OCI-LY3 (cell line): ENCODE results near the gene CROCC2.

Experiments
- H2AFZ ChIP-seq: fragments of 200-600, 300-600 bp; shearing (Covaris generic); 2 replicates; pipeline ENCODE4 v1.6.0; 2014; ENCODE audit warnings: antibody characterized with exemption, low read depth, low read length
- H3K27ac ChIP-seq: fragments of 200-600, 300-600 bp; sonication (generic); 2 replicates; pipeline ENCODE4 v1.5.1; 2014; ENCODE audit warnings: mild to moderate bottlenecking, low read length, moderate library complexity, mixed read lengths
- H3K27me3 ChIP-seq: fragments of 200-600, 300-600 bp; sonication (generic); 2 replicates; pipeline ENCODE4 v1.6.1; 2014; ENCODE audit warnings: low read depth, low read length, mixed read lengths
- H3K36me3 ChIP-seq: fragments of 200-600, 300-600 bp; sonication (generic); replicated peaks from 2 replicates; pipeline ENCODE3; 2014; ENCODE audit warnings: low read depth, low read length, mixed read lengths
- H3K4me1 ChIP-seq: fragments of 300-600, 200-600 bp; sonication (generic); 2 replicates; pipeline ENCODE4 v1.6.1; 2014; ENCODE audit warnings: low read length, mixed read lengths
- H3K4me2 ChIP-seq: fragments of 200-600, 300-600 bp; sonication (generic); 2 replicates; pipeline ENCODE4 v1.6.1; 2014; ENCODE audit warnings: low read length, mixed read lengths
- H3K4me3 ChIP-seq: fragments of 300-600, 200-600 bp; sonication (generic); 2 replicates; pipeline ENCODE4 v1.5.1; 2014; ENCODE audit warnings: antibody characterized with exemption, mild to moderate bottlenecking, low read length, moderate library complexity
- H3K79me2 ChIP-seq: fragments of 300-600, 200-600 bp; shearing (Covaris generic); 2 replicates; pipeline ENCODE4 v1.6.1; 2014; ENCODE audit warnings: mild to moderate bottlenecking, low read length, mixed read lengths
- H3K9ac ChIP-seq: fragments of 300-600, 200-600 bp; shearing (Covaris generic); 2 replicates; pipeline ENCODE4 v1.6.0; 2014; ENCODE audit warnings: mild to moderate bottlenecking, low read length, moderate library complexity
- H3K9me3 ChIP-seq: fragments of 200-600, 300-600 bp; shearing (Covaris generic); 2 replicates; pipeline ENCODE4 v1.6.1; 2014; ENCODE audit warnings: low read length, mixed read lengths; ENCODE audit not compliant: insufficient read depth
- H4K20me1 ChIP-seq: fragments of 200-600, 300-600 bp; sonication (generic); 2 replicates; pipeline ENCODE4 v1.6.1; 2016; ENCODE audit warnings: low read length, mixed read lengths; ENCODE audit not compliant: insufficient read depth
- EZH2phosphoT487 ChIP-seq: fragments of 200-600 bp; shearing (Covaris generic); IDR thresholded peaks from 2 replicates; pipeline ENCODE4 v1.6.1; 2018; ENCODE audit warnings: antibody characterized with exemption, mixed run types, low read depth
- TF ChIP-seq, protein P1 (sequence below): fragments of 200-600, 300-600 bp; sonication (generic); IDR thresholded peaks from 2 replicates; pipeline ENCODE4 v1.5.1; 2014; ENCODE audit warnings: antibody characterized with exemption, low read length, low read depth

Gene CROCC2

DNA sequence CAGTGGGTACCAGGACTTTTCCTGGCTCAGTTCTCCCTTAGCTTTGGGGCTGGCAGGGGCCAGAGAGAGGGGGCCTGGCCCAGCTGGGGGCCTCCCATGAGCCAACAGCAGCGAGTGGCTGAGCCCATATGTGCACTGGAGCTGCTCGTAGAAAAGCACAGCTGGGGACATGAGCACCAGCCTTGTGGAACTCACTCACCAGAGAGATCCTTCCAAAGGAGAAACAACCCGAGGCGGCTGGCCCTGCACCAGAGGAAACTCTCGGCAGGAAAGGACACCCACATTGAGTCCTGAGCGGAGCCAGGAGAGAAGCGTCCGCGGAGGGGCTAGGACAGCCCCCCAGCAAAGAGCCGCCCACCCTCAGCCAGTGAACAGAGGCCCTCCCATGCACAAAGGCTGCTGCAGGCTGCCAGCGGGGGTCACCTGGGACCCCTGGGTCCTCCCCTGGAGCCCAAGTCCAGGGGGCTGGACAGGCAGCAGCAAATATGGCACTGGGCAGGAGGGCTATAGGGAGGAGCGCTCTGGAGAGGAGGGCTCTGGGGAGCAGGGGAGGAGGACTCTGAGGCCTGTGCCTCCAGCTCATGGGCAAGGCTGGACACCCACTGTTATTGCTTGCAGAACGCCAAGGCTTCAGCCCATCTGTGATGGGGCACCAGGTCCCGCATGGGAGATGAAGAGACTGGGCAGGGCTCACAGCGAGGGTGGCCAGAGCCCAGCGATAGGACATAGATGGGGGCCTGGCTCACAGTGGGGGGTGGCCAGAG, 50.2 kb downstream of the CROCC2 start:
- Histone ChIP-seq H3K4me2 (no peak overlapping the region), H4K20me1 (no peaks in the 10 kb centered on the region), H3K36me3 (no peaks in the 10 kb centered on the region), H3K27ac (no peak overlapping the region), H3K9me3 (no peaks in the 10 kb centered on the region), H3K4me1 (no peaks in the 10 kb centered on the region), H3K9ac (no peak overlapping the region), H3K4me3 (no peak overlapping the region), H3K79me2 (no peaks in the 10 kb centered on the region), H2AFZ (no peak overlapping the region), H3K27me3 (peaks cover 4% of the 10 kb centered on the region; the same call in 1 of the 2 replicates)
- no peak for TF ChIP-seq EZH2phosphoT487
- TF ChIP-seq, protein P1, sequence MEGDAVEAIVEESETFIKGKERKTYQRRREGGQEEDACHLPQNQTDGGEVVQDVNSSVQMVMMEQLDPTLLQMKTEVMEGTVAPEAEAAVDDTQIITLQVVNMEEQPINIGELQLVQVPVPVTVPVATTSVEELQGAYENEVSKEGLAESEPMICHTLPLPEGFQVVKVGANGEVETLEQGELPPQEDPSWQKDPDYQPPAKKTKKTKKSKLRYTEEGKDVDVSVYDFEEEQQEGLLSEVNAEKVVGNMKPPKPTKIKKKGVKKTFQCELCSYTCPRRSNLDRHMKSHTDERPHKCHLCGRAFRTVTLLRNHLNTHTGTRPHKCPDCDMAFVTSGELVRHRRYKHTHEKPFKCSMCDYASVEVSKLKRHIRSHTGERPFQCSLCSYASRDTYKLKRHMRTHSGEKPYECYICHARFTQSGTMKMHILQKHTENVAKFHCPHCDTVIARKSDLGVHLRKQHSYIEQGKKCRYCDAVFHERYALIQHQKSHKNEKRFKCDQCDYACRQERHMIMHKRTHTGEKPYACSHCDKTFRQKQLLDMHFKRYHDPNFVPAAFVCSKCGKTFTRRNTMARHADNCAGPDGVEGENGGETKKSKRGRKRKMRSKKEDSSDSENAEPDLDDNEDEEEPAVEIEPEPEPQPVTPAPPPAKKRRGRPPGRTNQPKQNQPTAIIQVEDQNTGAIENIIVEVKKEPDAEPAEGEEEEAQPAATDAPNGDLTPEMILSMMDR = no peak

DNA sequence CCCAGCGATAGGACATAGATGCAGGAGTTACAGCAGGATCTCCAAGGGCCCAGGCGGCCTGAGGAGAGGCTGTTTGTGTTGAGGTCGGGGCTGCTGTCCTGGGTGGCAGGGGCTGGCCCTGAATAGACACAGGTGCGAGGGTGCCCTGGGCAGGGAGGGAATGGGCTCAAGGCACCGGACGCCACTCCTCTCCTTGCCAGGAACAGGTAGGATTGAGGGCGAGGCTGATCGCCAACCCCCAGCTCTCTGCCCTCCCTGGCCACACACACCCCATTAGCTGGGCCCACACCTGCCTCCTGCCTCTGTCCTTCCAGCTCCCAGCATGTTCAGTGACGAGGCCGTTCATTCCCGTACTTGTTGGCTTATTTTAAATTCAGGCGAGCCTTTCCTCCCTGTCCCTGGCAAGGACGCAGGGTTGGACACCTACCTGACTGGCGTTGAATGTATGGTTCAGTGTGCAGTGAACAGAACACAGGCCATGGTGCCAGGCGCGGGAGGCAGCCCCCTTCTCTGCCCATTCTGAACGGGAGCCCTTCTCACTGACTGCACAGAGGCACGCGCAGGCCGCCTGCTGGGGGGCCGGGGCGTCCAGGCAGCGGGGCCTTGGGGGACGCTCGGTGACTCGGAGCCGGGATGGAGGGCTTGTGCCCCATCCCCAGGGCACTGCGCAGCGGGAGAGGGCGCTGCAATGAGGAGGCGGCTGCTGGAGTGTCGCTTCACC, 51.0 kb downstream of the CROCC2 start:
- Histone ChIP-seq H4K20me1 (no peaks in the 10 kb centered on the region), H3K79me2 (no peaks in the 10 kb centered on the region), H2AFZ (no peak overlapping the region), H3K4me2 (no peak overlapping the region), H3K9me3 (no peaks in the 10 kb centered on the region), H3K36me3 (no peaks in the 10 kb centered on the region), H3K27me3 (no peaks in the 10 kb centered on the region), H3K4me1 (no peaks in the 10 kb centered on the region), H3K4me3 (no peak overlapping the region), H3K27ac (no peak overlapping the region), H3K9ac (no peak overlapping the region)
- TF ChIP-seq EZH2phosphoT487 = no peak
- TF ChIP-seq, protein P1 = no peak

DNA sequence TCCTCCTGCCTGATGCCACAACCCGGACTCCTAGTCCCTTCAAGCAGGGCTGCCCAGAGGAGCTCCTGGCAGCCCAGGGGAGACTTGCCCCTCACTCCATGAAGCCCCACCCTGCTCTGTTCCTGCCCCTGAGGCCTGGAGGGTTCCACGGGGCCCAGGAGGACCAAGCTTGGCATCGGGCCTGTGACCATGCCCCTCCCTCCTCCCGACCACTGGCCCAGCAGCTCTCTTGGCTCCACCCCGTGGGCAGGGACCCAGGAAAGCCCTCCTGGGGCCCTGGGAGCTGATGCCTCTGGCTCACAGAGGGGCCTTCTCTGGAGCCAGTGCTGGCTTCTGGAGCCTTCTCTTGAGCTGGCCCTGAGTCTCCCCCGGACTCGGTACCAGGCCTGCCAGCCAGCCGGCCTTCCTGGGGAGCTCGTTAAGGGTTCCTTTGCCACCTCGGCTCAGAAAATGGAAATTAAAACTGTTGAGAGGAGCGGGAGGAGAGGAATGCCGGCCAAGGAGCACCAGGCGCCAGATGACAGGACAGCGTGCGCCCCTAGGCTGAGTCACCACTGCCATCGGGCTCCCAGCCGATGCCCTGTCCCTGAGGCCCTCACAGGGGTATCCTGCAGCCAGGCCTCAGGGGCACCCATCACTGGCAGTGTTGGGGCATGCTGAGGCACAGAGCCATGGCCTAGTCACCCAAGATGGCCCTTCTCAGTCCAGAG, 51.7 kb downstream of the CROCC2 start:
- Histone ChIP-seq H3K4me1 (no peaks in the 10 kb centered on the region), H3K27ac (no peak overlapping the region), H3K9me3 (no peaks in the 10 kb centered on the region), H2AFZ (no peak overlapping the region), H3K9ac (no peak overlapping the region), H3K27me3 (no peaks in the 10 kb centered on the region), H3K4me2 (no peak overlapping the region), H3K36me3 (no peaks in the 10 kb centered on the region), H3K79me2 (no peaks in the 10 kb centered on the region), H3K4me3 (no peak overlapping the region), H4K20me1 (no peaks in the 10 kb centered on the region)
- TF ChIP-seq, protein P1 = no peak
- no peak for TF ChIP-seq EZH2phosphoT487
